Stimulated activated effector memory CD8-positive, alpha-beta T cell treated with anti-CD3 and anti-CD28 coated beads, Interleukin-12 subunit alpha, Interleukin-12 subunit beta, amount 100 ng/mL, for 72 hours (primary cell): Measurements from ENCODE around the gene SMPD2.
A peak's percentile ranks its signal among the peaks of the same experiment; 100 is the strongest.

ENCODE experiments used
- ATAC-seq: fragments of 150-1000 bp; cut with Tn5 transposase; 2 replicates; pipeline ENCODE4 v1.10.0; 2021
- DNase-seq, 2 donors: peaks; one replicate each; pipeline ENCODE4 v3.0.0; 2021 to 2022; ENCODE audit warnings: low spot score in 2 of 2
- H3K27ac Mint-ChIP-seq: one replicate; pipeline ENCODE4 v1.8.0; 2022; ENCODE audit warnings: mild to moderate bottlenecking, mixed read lengths
- H3K36me3 Mint-ChIP-seq: one replicate; pipeline ENCODE4 v1.8.0; 2022; ENCODE audit warnings: mild to moderate bottlenecking, mixed read lengths
- H3K4me1 Mint-ChIP-seq: one replicate; pipeline ENCODE4 v1.8.0; 2022; ENCODE audit warnings: mixed read lengths
- H3K4me3 Mint-ChIP-seq: one replicate; pipeline ENCODE4 v1.8.0; 2022; ENCODE audit warnings: mild to moderate bottlenecking, mixed read lengths
- H3K9me3 Mint-ChIP-seq: one replicate; pipeline ENCODE4 v1.8.0; 2022; ENCODE audit warnings: mixed read lengths

The SMPD2 gene, protein sequence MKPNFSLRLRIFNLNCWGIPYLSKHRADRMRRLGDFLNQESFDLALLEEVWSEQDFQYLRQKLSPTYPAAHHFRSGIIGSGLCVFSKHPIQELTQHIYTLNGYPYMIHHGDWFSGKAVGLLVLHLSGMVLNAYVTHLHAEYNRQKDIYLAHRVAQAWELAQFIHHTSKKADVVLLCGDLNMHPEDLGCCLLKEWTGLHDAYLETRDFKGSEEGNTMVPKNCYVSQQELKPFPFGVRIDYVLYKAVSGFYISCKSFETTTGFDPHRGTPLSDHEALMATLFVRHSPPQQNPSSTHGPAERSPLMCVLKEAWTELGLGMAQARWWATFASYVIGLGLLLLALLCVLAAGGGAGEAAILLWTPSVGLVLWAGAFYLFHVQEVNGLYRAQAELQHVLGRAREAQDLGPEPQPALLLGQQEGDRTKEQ

DNA sequence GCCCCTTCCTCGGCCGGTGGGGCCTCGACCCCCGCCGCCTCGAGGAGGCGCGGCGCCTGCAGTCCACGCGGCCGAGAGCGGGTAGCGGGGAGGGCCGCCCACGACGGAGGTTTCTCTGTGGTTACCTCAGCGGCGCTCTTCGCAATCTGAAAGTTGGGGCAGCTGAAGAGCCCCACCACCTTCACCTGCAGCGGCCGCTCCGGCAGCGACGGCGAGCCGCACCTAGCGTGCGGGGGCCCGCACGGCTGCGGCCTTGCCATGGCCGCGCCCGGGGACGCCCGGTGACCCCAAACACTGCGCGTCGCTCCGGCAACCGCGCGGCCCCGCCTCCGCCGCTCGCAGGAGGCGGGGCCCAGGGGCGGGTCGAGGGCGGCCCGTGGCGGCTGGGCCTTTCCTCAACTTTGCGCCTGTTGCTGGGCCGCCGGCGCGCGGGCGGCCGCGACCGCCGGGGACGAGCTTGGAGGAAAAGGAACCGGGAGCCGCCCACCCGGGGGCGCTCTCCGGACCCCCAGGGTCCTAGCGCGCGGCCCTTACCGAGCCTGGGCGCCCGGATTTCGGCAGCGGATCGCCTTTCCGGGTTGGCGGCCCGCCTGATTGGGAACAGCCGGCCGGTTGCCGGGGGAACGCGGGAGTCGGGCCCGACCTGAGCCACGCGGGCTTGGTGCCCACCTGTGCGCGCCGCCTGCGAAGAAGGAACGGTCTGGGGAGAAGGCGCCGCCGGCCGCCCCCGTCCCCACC is at the start of gene SMPD2, which contains the start of gene PPIL6:
TSS of gene SMPD2 (plus strand) at position 394 of the 738 bp plus-strand sequence. CDS start 398 bp downstream, outside the sequence.
TSS of gene PPIL6 (minus strand) at position 298 of the 738 bp plus-strand sequence. CDS start at position 260, 38 bp downstream.
- DNase-seq = peak; percentile 61 to 87
- H3K9me3 Mint-ChIP-seq = no peaks in the 10 kb centered on the region
- H3K4me1 Mint-ChIP-seq = peaks cover 36% of the 10 kb centered on the region
- ATAC-seq = peak; percentile 93
- H3K36me3 Mint-ChIP-seq = peaks cover 24% of the 10 kb centered on the region
- peak within 1 kb of the TSS; percentile 91 for H3K4me3 Mint-ChIP-seq
- peak within 1 kb of the TSS; percentile 92 for H3K27ac Mint-ChIP-seq

DNA sequence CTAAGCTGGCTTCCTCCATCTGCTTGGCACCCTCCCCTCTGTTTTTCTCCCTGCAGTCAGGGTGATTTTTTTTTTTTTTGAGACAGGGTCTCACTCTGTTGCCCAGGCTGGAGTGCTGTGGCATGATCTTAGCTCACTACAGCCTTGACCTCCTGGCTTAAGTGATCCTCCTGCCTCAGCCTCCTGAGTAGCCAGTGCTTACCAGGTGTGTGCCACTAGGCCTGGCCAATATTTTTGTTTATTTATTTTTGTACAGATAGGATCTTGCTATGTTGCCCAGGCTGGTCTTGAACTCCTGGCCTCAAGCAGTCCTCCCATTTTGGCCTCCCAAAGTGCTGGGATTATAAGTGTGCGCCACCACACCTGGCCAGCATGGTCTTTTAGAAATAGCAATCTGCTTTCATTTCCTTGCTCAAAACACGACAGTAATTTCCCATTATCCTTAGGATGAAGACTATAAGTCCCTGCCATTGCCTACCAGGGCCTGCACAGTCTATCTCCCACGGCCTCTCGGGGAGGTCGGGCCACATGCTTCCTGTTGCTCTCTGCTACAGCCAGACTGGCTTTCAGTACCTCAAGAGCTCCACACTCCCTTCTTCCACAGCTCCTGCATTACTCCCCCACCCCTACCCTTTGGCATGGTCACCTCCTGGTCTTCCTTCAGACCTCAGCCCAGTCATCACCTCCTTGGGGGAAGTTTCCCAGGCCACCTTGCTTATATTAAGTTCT is 47.2 kb upstream of the SMPD2 start:
- no peaks in the 10 kb centered on the region for H3K9me3 Mint-ChIP-seq
- peaks cover 5% of the 10 kb centered on the region for H3K4me1 Mint-ChIP-seq
- DNase-seq (no peak), ATAC-seq (no peak)
- no peak overlapping the region for H3K4me3 Mint-ChIP-seq
- H3K27ac Mint-ChIP-seq = no peak overlapping the region
- H3K36me3 Mint-ChIP-seq = no peaks in the 10 kb centered on the region

DNA sequence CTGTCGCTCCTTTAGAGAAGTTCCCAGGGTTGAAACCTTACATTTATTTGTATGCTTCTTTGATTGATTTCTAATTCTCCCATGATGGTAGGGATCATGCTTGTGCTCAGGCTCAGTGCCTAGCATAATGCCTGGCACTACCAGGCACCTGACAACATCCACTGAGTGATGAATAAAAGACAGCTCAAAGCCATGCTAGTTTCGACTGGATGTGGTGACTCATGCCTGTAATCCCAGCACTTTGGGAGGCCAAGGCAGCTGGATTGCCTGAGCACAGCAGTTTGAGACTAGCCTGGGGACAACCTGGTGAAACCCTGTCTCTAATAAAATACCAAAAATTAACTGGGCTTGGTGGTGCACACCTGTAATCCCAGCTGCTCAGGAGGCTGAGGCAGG is 46.6 kb upstream of the SMPD2 start:
- H3K4me3 Mint-ChIP-seq = no peak overlapping the region
- no peak for DNase-seq
- no peak for ATAC-seq

DNA sequence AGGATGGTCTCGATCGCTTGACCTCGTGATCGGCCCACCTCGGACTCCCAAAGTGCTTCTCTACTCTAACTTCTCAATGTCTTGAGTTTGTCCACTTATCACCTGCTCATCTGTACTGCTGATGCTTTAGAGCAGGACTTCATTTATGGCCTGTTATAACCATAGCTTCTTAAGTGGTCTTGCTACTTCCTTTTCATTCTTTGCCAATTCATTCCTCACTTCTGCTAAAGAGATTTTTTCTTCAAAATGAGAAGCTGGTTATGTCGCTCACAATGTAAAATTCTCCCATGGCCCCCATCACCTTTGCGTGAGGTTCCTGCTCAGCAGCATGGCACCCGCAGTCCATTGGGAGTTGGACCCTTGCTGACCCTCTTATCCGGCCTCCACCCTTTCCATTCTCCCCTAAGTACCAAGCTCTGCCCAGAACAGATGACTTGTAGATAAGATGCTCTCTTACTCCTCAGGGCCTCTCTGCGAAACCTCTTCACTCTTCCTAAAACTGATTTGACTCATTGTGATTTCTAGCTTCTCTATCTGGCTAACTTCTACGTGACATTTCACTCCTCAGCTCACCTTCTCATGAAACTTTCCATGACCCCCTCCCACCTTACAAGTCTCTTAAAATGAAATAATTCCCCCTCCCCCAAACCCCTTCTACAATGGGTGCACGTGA is 44.3 kb upstream of the SMPD2 start:
- H3K4me1 Mint-ChIP-seq = peaks cover 5% of the 10 kb centered on the region
- no peak for ATAC-seq
- no peak for DNase-seq
- H3K36me3 Mint-ChIP-seq = no peaks in the 10 kb centered on the region
- no peaks in the 10 kb centered on the region for H3K9me3 Mint-ChIP-seq
- no peak overlapping the region for H3K27ac Mint-ChIP-seq
- H3K4me3 Mint-ChIP-seq = no peak overlapping the region

More for the DNA sequence above, 46.6 kb upstream of the SMPD2 start:
- Mint-ChIP-seq H3K9me3 (no peaks in the 10 kb centered on the region), H3K27ac (no peak overlapping the region), H3K4me1 (peaks cover 5% of the 10 kb centered on the region), H3K36me3 (no peaks in the 10 kb centered on the region)

DNA sequence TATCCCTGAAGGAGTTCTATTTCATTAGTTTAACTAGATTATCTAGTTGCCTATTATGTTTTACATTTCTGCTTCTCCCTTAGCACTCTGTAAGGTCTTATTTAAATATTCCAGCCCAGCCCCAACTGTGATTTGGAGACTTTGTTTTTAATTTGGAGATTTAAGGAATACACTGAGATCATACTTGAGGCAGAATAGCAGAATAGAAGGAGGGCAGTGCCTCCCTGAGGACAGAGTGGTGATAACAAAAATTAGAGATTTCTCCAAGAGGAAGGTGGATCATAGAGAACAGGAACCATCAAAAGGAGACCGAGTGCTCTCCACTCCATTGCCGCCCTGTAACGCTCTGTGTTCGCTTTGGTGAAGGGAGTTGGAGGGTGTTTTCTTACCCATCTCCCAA is 43.5 kb upstream of the SMPD2 start:
- H3K4me1 Mint-ChIP-seq = peaks cover 5% of the 10 kb centered on the region
- ATAC-seq = no peak
- H3K9me3 Mint-ChIP-seq = no peaks in the 10 kb centered on the region
- H3K4me3 Mint-ChIP-seq = no peak overlapping the region
- no peaks in the 10 kb centered on the region for H3K36me3 Mint-ChIP-seq
- no peak overlapping the region for H3K27ac Mint-ChIP-seq
- no peak for DNase-seq

DNA sequence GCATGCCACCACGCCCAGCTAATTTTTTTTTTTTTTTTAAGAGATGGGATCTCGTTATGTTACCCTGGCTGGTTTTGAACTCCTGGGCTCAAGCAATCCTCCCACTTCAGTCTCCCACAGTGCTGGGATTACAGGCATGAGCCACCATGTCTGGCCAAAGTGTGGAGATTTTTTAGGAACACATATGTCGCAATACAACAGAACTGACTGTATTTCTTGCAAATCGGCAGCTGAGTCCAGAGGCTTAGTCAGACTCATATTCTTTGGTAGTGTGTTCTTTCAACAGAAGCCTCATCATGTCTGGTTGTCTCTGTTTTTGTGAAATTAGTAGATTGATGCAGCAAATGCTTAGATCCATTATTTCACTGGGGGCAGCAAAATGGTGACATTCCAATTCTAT is 34.3 kb upstream of the SMPD2 start:
- DNase-seq (no peak), ATAC-seq (no peak)
- no peak overlapping the region for H3K4me3 Mint-ChIP-seq
- H3K9me3 Mint-ChIP-seq = no peaks in the 10 kb centered on the region
- no peak overlapping the region for H3K27ac Mint-ChIP-seq
- no peaks in the 10 kb centered on the region for H3K36me3 Mint-ChIP-seq
- H3K4me1 Mint-ChIP-seq = no peaks in the 10 kb centered on the region

DNA sequence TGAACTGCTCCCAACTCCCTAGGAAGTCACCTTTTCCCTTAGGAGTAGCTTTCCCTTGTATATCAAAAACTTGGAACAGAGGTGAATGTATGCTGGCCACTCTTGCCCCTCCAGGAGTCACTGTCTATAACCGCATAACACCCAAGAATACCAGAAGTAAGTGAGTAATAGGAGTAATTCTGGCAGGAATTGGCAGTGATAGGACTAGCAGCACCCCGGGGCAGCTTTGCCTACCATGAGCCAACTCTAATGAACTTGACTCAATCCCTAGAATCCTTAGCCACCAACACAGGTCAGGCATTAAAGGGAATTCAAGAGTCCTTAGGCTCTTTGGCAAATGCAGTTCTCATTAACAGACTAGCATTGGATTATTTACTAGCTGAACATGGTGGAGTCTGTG is 29.5 kb upstream of the SMPD2 start:
- ATAC-seq (no peak), DNase-seq (no peak)
- Mint-ChIP-seq H3K4me1 (no peaks in the 10 kb centered on the region), H3K9me3 (no peaks in the 10 kb centered on the region), H3K36me3 (no peaks in the 10 kb centered on the region), H3K4me3 (no peak overlapping the region), H3K27ac (no peak overlapping the region)

DNA sequence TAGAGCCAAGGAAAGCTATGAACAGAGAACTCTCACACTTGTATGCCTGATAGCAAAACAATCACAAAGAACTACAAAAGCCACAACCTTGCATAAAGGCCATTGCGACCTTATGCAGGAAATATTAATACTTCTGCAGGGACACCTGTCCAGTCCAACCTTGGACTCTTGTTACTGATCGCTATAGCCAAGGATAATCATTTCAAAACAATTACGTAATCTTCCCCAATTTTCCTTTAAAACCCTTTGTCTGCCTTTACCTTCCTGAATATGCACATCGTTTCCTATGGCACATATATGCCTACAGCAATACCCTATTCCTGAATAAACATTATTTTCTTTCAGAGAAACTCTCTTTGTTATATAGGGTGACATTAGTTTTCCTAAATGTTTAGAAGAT is 22.9 kb upstream of the SMPD2 start:
- ATAC-seq (no peak), DNase-seq (no peak)
- H3K9me3 Mint-ChIP-seq = no peaks in the 10 kb centered on the region
- H3K36me3 Mint-ChIP-seq = no peaks in the 10 kb centered on the region
- no peak overlapping the region for H3K4me3 Mint-ChIP-seq
- H3K27ac Mint-ChIP-seq = no peak overlapping the region
- no peaks in the 10 kb centered on the region for H3K4me1 Mint-ChIP-seq

DNA sequence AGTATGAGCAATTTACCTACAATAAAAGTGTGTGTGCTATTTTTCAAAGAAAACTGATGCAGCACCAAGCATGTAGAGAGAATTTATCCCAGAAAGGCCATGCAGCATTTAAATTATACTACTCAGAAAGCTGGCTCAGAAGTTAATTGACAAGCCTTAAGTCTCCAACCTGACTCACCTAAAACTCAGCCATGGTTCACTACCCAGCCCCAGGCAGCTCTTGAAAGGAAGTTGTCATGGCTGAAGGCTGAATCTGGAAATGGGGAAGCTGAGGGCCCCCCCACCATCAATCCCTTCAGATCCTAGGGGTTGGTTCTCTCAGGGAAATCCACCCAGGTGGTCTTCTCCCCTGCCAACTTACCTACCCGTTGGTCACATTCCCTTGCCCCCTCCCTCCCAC is 19.8 kb upstream of the SMPD2 start:
- ATAC-seq = no peak
- Mint-ChIP-seq H3K36me3 (no peaks in the 10 kb centered on the region), H3K4me1 (no peaks in the 10 kb centered on the region), H3K9me3 (no peaks in the 10 kb centered on the region), H3K27ac (no peak overlapping the region), H3K4me3 (no peak overlapping the region)
- DNase-seq = no peak

DNA sequence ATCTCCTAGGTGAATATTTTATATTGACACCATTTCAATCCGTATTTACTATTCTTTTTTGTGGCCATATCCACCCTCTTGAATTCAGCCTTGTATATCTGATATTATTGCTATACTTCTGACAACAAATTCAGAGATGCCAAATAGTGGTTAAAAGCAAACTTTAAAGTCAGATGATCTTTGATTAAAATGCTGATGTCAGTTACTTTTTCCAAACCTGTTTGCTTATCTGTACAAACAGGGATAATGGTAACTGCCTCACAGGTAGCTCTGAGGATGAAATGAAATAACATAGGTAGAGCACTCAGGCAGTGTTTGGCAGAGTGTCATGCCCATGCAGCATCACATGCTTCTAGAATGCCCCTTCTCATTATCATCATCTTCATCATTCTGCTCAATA is 19.3 kb upstream of the SMPD2 start:
- Mint-ChIP-seq H3K36me3 (no peaks in the 10 kb centered on the region), H3K9me3 (no peaks in the 10 kb centered on the region), H3K4me3 (no peak overlapping the region), H3K4me1 (no peaks in the 10 kb centered on the region), H3K27ac (no peak overlapping the region)
- no peak for ATAC-seq
- DNase-seq = no peak

DNA sequence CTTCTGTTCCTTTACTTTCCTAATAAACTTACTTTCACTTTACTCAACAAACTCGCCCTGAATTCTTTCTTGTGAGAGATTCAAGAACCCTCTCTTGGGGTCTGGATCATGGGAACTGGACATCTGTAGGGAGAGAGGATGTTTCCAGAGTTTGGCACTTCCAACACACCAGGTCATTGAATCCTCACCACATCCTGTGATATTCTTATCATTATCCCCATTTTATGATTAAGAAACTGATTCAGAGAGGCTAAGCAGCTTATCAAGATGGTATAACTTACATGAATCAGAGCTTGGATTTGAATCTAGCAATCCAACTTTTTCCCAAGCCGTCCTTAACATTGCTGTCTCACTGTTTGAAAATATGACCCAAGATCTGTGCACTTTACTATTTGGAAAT is 15.6 kb upstream of the SMPD2 start:
- Mint-ChIP-seq H3K27ac (no peak overlapping the region), H3K4me3 (no peak overlapping the region), H3K4me1 (no peaks in the 10 kb centered on the region), H3K36me3 (no peaks in the 10 kb centered on the region), H3K9me3 (no peaks in the 10 kb centered on the region)
- no peak for DNase-seq
- no peak for ATAC-seq

DNA sequence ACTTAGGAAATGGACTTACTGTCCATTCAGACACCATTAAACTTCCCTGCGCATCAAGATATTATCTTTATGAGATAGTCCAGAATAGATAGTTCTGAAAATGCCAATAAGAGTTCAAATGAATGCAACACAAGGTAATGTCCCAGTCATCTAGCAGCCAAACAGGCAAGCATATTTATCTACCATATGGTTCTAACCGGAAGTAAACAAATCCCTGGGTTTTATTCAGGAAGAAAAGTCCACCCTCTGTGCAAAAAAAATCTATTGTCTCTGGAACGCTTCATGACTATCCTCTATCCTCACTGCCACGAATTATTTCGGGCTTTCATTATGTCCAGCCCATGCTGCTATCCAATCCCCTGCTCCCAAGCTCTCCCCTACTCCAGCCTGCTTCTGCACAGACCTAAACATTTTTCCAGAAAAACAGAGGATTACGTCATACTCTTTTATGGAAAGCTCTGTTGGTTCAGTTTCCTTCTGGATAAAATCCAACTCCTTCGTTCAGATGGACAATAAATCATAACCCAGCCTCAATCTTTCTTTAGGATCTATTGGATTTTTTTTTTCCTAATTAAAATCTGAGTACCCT is 11.5 kb upstream of the SMPD2 start:
- H3K9me3 Mint-ChIP-seq = no peaks in the 10 kb centered on the region
- no peak for DNase-seq
- no peaks in the 10 kb centered on the region for H3K36me3 Mint-ChIP-seq
- no peak overlapping the region for H3K27ac Mint-ChIP-seq
- no peak overlapping the region for H3K4me3 Mint-ChIP-seq
- no peak for ATAC-seq
- H3K4me1 Mint-ChIP-seq = no peaks in the 10 kb centered on the region

DNA sequence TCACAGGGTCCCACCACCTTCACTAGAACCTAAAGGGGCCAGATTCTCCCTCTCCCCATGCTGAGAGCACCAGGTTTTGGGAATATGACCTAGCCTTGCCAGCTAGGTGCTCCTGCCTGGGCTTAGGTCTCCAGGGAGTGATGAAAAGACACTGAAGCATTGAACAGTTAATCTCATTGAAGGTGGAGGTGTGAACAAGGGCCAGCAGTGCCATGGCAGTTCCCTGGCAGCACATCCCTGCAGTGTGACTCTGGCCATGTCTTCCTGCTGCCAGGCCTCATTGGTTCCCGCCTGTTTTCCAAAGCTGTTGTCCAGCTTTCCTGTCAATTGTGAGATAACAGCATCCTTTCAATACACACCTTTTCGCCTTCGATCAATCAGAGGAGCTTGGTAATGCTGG is 11.0 kb upstream of the SMPD2 start:
- no peaks in the 10 kb centered on the region for H3K9me3 Mint-ChIP-seq
- no peaks in the 10 kb centered on the region for H3K4me1 Mint-ChIP-seq
- H3K36me3 Mint-ChIP-seq = no peaks in the 10 kb centered on the region
- ATAC-seq (no peak), DNase-seq (no peak)
- H3K27ac Mint-ChIP-seq = no peak overlapping the region
- H3K4me3 Mint-ChIP-seq = no peak overlapping the region

DNA sequence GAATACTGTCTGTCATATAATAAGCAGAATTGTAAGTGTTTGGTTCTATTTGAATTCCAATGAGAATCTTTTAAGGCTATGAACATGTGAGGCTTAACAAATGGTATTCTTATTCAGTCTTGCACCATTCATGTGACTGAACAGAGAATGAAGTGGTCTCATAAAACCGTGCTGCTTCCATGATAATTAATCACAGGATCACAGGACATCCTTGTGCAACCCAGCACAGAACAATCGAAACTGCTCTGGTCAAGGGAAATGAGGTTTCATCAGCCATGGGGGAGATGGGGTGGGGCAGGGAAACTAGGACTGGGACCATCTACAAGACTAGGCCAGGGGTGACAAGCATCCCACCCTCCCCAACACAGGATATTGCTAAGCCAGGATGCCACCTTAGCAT is 6.1 kb upstream of the SMPD2 start:
- ATAC-seq = no peak
- Mint-ChIP-seq H3K27ac (no peak overlapping the region), H3K4me3 (no peak overlapping the region), H3K9me3 (no peaks in the 10 kb centered on the region), H3K4me1 (no peaks in the 10 kb centered on the region), H3K36me3 (no peaks in the 10 kb centered on the region)
- no peak for DNase-seq

DNA sequence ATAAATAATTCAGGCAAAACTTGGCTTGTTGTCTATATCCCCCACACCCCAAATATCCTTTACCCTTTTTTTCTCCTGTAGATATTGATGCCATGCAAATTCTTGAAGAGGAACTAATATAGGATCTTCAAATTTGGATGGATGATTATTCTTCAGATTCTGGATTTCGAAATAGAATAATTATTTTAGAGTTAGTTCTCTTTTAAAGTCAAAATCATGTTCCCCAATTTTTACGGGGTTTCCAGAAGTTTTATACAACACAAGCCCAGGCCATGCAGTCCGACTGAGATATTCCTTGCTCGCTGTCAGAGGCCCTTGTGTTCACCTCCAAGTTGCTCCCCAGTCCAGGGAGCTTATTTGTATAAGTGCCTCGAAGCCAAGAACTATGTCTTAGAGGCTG is 4.5 kb upstream of the SMPD2 start:
- Mint-ChIP-seq H3K4me3 (no peak overlapping the region), H3K36me3 (peaks cover 1% of the 10 kb centered on the region), H3K27ac (no peak overlapping the region), H3K9me3 (no peaks in the 10 kb centered on the region), H3K4me1 (peaks cover 1% of the 10 kb centered on the region)
- ATAC-seq = no peak
- no peak for DNase-seq
